Naive B cell (primary cell): Measurements from ENCODE around the gene DDB1. TPM values are rescaled to one million over a fixed set of nuclear protein-coding genes. Genes with fewer than 3 reads are reported as not detected.

Source experiments
- ATAC-seq, 2 donors: fragments of 150-1000 bp; cut with Tn5 transposase; 2 replicates each; pipeline ENCODE4 v1.10.0; 2021; ENCODE audit warnings: low read depth in 2 of 2, mild to moderate bottlenecking in 2 of 2, moderate library complexity in 2 of 2
- DNase-seq: peaks from one replicate; pipeline ENCODE4 v3.0.0; 2022
- H3K27ac Mint-ChIP-seq, 6 donors: one replicate each; pipeline ENCODE4 v1.8.0; 2020 to 2022; ENCODE audit warnings: mild to moderate bottlenecking in 6 of 6, mixed read lengths in 6 of 6, moderate library complexity in 5 of 6, inconsistent platforms in 2 of 6
- H3K27me3 Mint-ChIP-seq, 3 donors: one replicate each; pipeline ENCODE4 v1.8.0; 2021 to 2022; ENCODE audit warnings: mixed read lengths in 3 of 3, mild to moderate bottlenecking in 1 of 3
- H3K36me3 Mint-ChIP-seq, 2 donors: one replicate each; pipeline ENCODE4 v1.8.0; 2020 to 2022; ENCODE audit warnings: mixed read lengths in 2 of 2, inconsistent platforms in 1 of 2, mild to moderate bottlenecking in 1 of 2
- H3K4me1 Mint-ChIP-seq, 3 donors: one replicate each; pipeline ENCODE4 v1.8.0; 2020 to 2022; ENCODE audit warnings: mixed read lengths in 3 of 3, inconsistent platforms in 1 of 3, mild to moderate bottlenecking in 1 of 3, moderate library complexity in 1 of 3
- H3K4me3 Mint-ChIP-seq, 8 donors: one replicate each; pipeline ENCODE4 v1.8.0; 2020 to 2022; ENCODE audit warnings: mild to moderate bottlenecking in 8 of 8, mixed read lengths in 8 of 8, moderate library complexity in 8 of 8, inconsistent platforms in 2 of 8
- H3K9me3 Mint-ChIP-seq, 7 donors: one replicate each; pipeline ENCODE4 v1.8.0; 2020 to 2022; ENCODE audit warnings: mixed read lengths in 7 of 7, mild to moderate bottlenecking in 5 of 7, inconsistent platforms in 2 of 7, moderate library complexity in 1 of 7
- polyA plus RNA-seq, 6 donors: library from polyadenylated mRNA; unstranded; fragments of 300-500 nt; fragmentation: Illumina TruSeq; gene quantifications; one replicate each; pipeline ENCODE4 v1.2.3, GENCODE V29; 2021; ENCODE audit warnings: low read depth in 6 of 6

DDB1 gene
- polyA plus RNA-seq, 6 donors from 2014 or later: 103 to 177 (median 111) TPM

DNA sequence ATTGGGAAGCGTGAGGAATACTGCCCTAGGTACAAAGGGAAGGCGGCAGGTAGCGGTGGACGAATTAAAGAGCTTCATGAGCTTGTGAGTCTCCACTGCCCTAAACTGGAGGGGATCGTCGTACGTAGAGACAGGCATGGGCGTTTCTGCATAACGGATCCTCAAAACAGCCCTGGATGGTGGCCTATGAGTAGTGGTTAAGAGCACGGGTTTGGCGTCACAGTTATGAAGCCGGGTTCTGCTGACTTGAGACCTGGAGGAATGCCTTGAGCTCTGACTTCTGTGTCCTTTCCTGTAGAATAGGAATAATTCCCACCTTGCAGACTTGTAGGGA is 29.6 kb upstream of the DDB1 start:
- DNase-seq: no peak
- ATAC-seq: peak; percentile 25 to 32
- Mint-ChIP-seq H3K4me1 (peaks cover 25 to 57% (median 52%) of the 10 kb centered on the region in 3 donors), H3K9me3 (no peaks in the 10 kb centered on the region), H3K36me3 (peaks cover 0 to 5% of the 10 kb centered on the region in 2 donors), H3K4me3 (peak overlapping the region; percentile 91 to 100 (median 96)), H3K27ac (peak overlapping the region; percentile 96 to 99 (median 98)), H3K27me3 (no peaks in the 10 kb centered on the region)

DNA sequence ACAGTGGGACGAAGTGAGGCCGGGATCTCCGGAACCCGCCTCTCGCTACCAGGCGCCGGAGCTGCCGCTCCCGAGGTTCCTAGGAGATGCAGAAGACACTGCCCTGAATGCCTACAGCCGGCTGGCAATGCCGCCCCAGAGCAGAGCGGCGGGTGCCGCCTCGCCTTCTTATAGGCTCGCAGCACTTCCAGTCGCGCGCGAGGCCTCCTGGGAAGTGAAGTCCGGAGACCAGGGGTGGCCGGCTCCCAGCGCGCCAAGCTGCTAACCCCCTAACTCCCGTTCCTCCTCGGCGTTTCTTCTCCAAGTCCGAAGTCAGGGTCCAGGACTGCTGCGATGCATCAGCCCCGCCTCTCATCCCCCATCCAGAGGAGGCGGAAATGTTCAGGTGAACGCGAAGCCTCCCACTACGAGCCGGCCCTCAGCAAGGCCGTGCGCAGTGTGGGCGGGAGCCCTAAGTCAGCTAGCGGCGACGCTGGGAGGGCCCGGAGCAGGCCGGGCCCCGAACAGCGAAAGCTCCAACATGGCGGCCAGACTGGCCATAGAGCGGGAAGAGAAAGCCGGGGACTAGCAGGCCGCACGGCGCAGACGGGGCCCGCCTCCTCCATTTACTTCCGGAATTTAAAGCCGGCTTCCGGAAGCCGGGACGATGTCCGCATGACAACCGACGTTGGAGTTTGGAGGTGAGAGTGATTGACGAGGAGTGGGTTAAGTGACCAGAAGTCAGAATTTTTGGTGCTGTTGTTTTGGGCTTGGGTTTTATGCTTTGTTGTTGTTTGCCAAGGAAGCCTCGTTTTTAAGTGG is 29.0 kb upstream of the DDB1 start, which contains the start of the genes CYB561A3 and TMEM138:
TSS of gene CYB561A3 (minus strand) at position 142 of the 801 bp plus-strand sequence. CDS start 5,169 bp downstream, outside the sequence.
TSS of gene TMEM138 (plus strand) at position 634 of the 801 bp plus-strand sequence. CDS start 2,017 bp downstream, outside the sequence.
- Mint-ChIP-seq H3K36me3 (peaks cover 0 to 5% of the 10 kb centered on the region in 2 donors), H3K4me1 (peaks cover 29 to 62% (median 58%) of the 10 kb centered on the region in 3 donors)
- peak; percentile 70 to 74 for ATAC-seq

DNA sequence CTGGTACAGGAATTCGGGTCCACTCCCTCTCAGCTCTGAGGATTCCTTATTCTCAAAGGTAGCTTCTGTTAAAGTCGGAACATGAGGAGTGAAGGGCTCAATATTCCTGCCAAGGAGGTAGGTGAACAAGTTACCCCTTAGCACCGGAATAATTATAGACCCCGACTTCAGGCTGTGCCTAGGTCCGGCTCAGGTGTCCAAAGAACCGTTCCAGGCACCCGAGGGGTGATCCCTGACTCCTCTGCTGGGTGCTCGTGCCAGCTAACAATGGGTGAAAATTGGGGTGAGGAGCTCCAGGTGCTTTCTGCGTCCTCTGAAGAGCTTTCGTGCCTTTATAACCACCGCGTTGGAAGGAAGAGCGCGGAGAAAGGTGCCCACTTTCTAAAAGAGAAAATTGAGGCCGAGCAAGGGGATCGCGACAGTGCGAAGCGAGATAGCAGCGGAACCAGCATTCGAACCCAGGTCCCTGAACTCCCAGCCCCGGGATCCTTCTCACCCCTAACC is 28.4 kb upstream of the DDB1 start:
- ATAC-seq (no peak), DNase-seq (no peak)
- H3K4me3 Mint-ChIP-seq: peak overlapping the region; percentile 91 to 100 (median 96)
- no peaks in the 10 kb centered on the region for H3K27me3 Mint-ChIP-seq
- H3K27ac Mint-ChIP-seq: peak overlapping the region; percentile 96 to 99 (median 98)
- peaks cover 36 to 69% (median 64%) of the 10 kb centered on the region in 3 donors for H3K4me1 Mint-ChIP-seq
- no peaks in the 10 kb centered on the region for H3K9me3 Mint-ChIP-seq
- peaks cover 0 to 5% of the 10 kb centered on the region in 2 donors for H3K36me3 Mint-ChIP-seq

More for the DNA sequence above, 29.0 kb upstream of the DDB1 start, which contains the start of the genes CYB561A3 and TMEM138:
- Mint-ChIP-seq H3K4me3 (peak within 1 kb of the TSS; percentile 91 to 100 (median 96)), H3K9me3 (no peaks in the 10 kb centered on the region), H3K27ac (peak within 1 kb of the TSS; percentile 96 to 99 (median 98)), H3K27me3 (no peaks in the 10 kb centered on the region)
- peak; percentile 86 for DNase-seq

GRCh38 chr11:61359516-61359915 is 26.6 kb upstream of the DDB1 start:
- H3K36me3 Mint-ChIP-seq: peaks cover 0 to 5% of the 10 kb centered on the region in 2 donors
- H3K4me3 Mint-ChIP-seq: peak overlapping the region; percentile 91 to 100 (median 96)
- peaks cover 45 to 85% (median 68%) of the 10 kb centered on the region in 3 donors for H3K4me1 Mint-ChIP-seq

DNA sequence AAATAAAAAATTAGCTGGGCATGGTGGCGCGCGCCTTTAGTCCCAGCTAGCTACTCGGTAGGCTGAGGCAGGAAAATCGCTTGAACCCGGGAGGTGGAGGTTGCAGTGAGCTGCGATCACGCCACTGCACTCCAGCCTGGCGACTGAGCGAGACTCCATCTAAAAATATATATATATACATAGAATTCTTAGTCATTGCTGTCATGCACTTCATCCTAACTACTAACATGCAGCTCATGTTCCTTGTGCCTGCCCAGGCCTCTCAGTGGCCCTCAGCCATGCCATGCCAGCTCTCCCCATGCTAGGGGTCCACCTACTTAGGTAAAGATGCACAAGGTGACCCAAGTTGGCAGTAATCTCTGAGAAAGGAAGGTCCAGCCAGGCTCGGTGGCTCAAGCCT is 25.7 kb upstream of the DDB1 start:
- Mint-ChIP-seq H3K4me1 (peaks cover 50 to 89% (median 73%) of the 10 kb centered on the region in 3 donors), H3K36me3 (peaks cover 4 to 5% of the 10 kb centered on the region in 2 donors), H3K27ac (peak overlapping the region in 5 of 6 donors; percentile 49 to 99 (median 97)), H3K27me3 (no peaks in the 10 kb centered on the region), H3K4me3 (peak overlapping the region; percentile 68 to 100 (median 96)), H3K9me3 (no peaks in the 10 kb centered on the region)
- ATAC-seq (no peak), DNase-seq (no peak)

More at GRCh38 chr11:61359516-61359915, 26.6 kb upstream of the DDB1 start:
- ATAC-seq (no peak), DNase-seq (no peak)
- Mint-ChIP-seq H3K9me3 (no peaks in the 10 kb centered on the region), H3K27me3 (no peaks in the 10 kb centered on the region), H3K27ac (peak overlapping the region; percentile 95 to 99 (median 97))

- Mint-ChIP-seq H3K27me3 (no peaks in the 10 kb centered on the region), H3K9me3 (no peaks in the 10 kb centered on the region), H3K4me1 (peaks cover 54 to 89% (median 73%) of the 10 kb centered on the region in 3 donors), H3K27ac (peak overlapping the region; percentile 96 to 99 (median 98)), H3K4me3 (peak overlapping the region; percentile 84 to 100 (median 96)), H3K36me3 (peaks cover 5 to 11% of the 10 kb centered on the region in 2 donors)
- DNase-seq (no peak), ATAC-seq (no peak)
These were observed 25.0 kb upstream of the DDB1 start for GRCh38 chr11:61357894-61358239.

DNA sequence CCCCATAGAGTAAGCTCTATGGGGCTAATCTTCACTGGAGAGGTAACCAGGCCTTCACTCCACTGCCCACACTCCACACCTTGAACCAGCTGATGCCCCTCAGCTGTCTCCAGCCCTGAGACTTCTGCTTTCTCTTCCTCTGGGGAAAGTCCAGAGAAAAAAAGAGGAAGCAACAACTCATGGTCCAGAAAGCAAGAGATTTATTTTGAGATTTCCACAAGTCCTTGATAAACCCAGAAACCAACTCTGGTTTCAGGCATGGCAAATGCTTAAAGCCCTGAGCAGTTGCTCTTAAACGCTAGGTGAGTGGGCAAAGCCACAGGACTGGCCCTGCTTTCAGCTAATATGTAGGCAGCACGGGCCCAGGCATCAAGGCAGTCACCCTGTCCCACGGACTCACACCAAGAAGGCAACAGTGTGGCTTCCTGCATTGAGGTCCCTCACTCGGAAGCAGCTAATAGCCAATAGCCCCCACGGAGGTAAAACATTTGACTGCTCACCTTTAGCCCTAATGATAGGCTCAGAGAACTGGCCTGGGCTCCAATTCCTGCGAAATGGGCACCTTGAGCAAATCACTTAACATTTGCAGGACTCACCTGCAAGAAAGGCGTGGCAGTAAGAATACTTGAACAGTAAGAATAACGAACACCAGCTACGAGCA is 24.5 kb upstream of the DDB1 start:
- DNase-seq: peak; percentile 92
- peak overlapping the region; percentile 84 to 100 (median 96) for H3K4me3 Mint-ChIP-seq
- ATAC-seq: peak; percentile 80
- H3K27ac Mint-ChIP-seq: peak overlapping the region; percentile 96 to 99 (median 98)
- H3K9me3 Mint-ChIP-seq: no peaks in the 10 kb centered on the region
- no peaks in the 10 kb centered on the region for H3K27me3 Mint-ChIP-seq
- peaks cover 5 to 16% of the 10 kb centered on the region in 2 donors for H3K36me3 Mint-ChIP-seq
- peaks cover 53 to 89% (median 73%) of the 10 kb centered on the region in 3 donors for H3K4me1 Mint-ChIP-seq

- H3K36me3 Mint-ChIP-seq: peaks cover 5 to 16% of the 10 kb centered on the region in 2 donors
- peak; percentile 29 to 36 for ATAC-seq
- H3K27ac Mint-ChIP-seq: peak overlapping the region; percentile 96 to 99 (median 98)
- H3K4me3 Mint-ChIP-seq: peak overlapping the region; percentile 84 to 100 (median 96)
- H3K4me1 Mint-ChIP-seq: peaks cover 49 to 88% (median 74%) of the 10 kb centered on the region in 3 donors
- no peaks in the 10 kb centered on the region for H3K27me3 Mint-ChIP-seq
- DNase-seq: peak; percentile 71
- H3K9me3 Mint-ChIP-seq: no peaks in the 10 kb centered on the region
These were observed 23.8 kb upstream of the DDB1 start for GRCh38 chr11:61356706-61357105.

DNA sequence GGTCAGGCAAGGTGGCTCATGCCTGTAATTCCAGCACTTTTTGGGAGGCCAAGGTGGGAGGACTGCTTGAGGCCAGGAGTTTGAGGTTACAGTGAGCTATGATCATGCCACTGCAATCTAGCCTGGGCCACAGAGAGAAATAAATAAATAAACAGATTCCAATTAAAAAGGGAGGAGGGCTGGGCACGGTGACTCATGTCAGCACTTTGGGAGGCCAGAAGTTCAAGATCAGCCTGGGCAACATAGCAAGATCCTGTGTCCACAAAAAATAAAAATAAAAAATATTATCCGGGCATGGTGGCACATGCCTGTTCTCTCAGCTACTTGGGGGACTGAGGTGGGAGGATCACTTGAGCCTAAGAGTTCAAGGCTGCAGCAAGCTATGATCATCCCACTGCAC is 21.3 kb upstream of the DDB1 start:
- Mint-ChIP-seq H3K9me3 (no peaks in the 10 kb centered on the region), H3K27me3 (no peaks in the 10 kb centered on the region), H3K4me1 (peaks cover 49 to 76% (median 69%) of the 10 kb centered on the region in 3 donors), H3K36me3 (peaks cover 5 to 27% of the 10 kb centered on the region in 2 donors), H3K4me3 (peak overlapping the region; percentile 84 to 100 (median 96)), H3K27ac (peak overlapping the region; percentile 96 to 98 (median 97))
- DNase-seq (no peak), ATAC-seq (no peak)

DNA sequence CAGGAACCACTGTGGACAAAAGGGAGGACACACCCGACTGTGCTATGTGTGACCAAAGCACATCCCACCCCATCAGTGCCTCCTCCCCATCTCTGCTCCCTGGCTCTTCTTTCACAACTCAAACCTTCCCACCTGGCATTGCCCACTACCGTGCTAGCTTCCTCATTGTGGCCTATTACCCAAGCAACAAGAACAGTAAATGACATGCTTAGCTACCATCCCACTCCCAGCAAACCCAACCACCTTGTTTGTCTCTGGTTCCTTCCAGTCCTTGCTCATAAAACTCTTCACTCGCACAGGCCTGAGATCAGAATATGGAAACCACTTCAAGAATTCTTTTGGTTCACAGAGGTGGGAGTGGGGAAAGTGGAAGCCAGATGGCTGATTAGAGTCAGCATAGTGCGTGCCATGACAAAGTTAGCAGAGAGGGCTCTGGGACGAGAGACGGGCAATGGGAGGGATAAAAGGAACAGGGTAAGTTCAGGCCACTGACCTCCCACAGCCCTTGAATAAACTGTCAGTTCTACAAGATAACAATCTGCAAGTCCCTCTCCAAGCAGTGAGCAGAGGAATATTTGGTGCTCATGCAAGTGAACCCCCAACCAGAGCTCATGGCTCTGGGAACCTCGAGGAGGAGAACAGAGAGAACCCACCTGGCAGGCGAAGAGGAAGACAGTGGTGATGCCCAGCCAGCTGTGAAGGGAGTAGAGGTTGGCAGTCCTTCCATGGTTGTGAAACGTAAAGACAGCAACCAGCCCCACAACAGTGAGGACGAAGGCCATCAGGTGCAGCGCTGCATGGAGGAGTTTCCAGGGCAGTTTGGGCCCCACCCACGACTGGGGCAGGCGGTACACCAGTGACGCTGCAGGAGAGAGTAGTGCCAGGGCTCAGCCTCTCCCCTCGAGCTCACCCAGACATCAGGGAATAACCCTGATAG is 20.5 kb upstream of the DDB1 start:
- H3K27ac Mint-ChIP-seq: peak overlapping the region; percentile 96 to 98 (median 97)
- peaks cover 5 to 27% of the 10 kb centered on the region in 2 donors for H3K36me3 Mint-ChIP-seq
- H3K4me3 Mint-ChIP-seq: peak overlapping the region; percentile 84 to 100 (median 96)
- peaks cover 45 to 71% (median 69%) of the 10 kb centered on the region in 3 donors for H3K4me1 Mint-ChIP-seq
- ATAC-seq (peak in 1 of 2 donors; percentile 3), DNase-seq (peak; percentile 39)
- H3K9me3 Mint-ChIP-seq: no peaks in the 10 kb centered on the region
- no peaks in the 10 kb centered on the region for H3K27me3 Mint-ChIP-seq

DNA sequence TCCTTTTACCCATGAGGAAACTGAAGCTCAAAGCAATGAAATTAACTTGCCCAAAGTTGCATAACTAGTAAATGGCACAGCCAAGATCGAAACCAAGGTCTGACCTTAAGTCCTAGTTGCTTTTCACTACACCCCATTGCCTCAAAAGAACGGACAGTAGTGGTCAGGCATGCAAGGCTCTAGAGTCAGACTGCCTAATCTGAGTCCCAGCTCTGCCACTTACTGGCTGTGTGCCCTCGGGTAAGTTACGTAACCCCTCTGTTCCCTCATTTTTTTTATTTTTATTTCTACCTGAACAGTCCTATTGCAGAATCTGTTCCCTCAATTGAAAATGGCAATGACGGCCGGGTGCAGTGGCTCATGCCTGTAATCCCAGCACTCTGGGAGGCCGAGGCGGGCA is 19.1 kb upstream of the DDB1 start:
- no peaks in the 10 kb centered on the region for H3K27me3 Mint-ChIP-seq
- DNase-seq (no peak), ATAC-seq (no peak)
- H3K4me3 Mint-ChIP-seq: peak overlapping the region in 3 of 8 donors; percentile 29 to 95 (median 84)
- peak overlapping the region in 3 of 6 donors; percentile 51 to 93 (median 86) for H3K27ac Mint-ChIP-seq
- no peaks in the 10 kb centered on the region for H3K9me3 Mint-ChIP-seq
- peaks cover 36 to 72% (median 70%) of the 10 kb centered on the region in 3 donors for H3K4me1 Mint-ChIP-seq
- H3K36me3 Mint-ChIP-seq: peaks cover 5 to 27% of the 10 kb centered on the region in 2 donors

DNA sequence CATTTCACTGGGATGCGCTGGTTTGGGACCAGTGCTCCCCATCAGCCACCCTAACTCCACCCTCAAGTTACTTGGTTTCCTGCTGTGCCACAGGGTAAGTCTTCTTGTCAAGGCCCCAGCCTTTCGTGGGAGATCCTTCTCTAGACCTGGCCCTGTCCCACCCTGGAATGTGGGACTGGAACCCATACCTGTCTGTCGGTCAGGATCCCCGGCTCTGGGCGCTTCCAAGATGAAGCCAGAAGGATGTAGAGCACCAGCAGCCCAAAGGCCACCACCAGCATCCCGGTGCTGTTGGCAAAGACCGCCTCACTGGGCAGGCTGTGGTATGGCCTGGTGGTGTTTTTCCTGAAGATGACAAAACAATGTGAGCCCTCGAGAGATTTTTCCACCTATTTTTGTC is 17.9 kb upstream of the DDB1 start:
- peaks cover 33 to 72% (median 64%) of the 10 kb centered on the region in 3 donors for H3K4me1 Mint-ChIP-seq
- ATAC-seq (no peak), DNase-seq (no peak)
- H3K36me3 Mint-ChIP-seq: peaks cover 5 to 27% of the 10 kb centered on the region in 2 donors
- H3K27me3 Mint-ChIP-seq: no peaks in the 10 kb centered on the region
- H3K9me3 Mint-ChIP-seq: no peaks in the 10 kb centered on the region
- no peak overlapping the region for H3K4me3 Mint-ChIP-seq
- peak overlapping the region in 3 of 6 donors; percentile 74 to 86 (median 82) for H3K27ac Mint-ChIP-seq
